GM10266 (cell line): Measurements from ENCODE around the gene TXNDC5.

ENCODE experiments used
- DNase-seq: peaks from one replicate; pipeline ENCODE4 v3.0.0; 2012; ENCODE audit errors: extremely low spot score
- TF ChIP-seq, protein P1 (sequence below): IDR thresholded peaks from 2 replicates; pipeline ENCODE4 v1.5.1; 2012; ENCODE audit warnings: mild to moderate bottlenecking, low read depth; ENCODE audit not compliant: control insufficient read depth, insufficient read depth; ENCODE audit errors: missing control alignments

The TXNDC5 gene

DNA sequence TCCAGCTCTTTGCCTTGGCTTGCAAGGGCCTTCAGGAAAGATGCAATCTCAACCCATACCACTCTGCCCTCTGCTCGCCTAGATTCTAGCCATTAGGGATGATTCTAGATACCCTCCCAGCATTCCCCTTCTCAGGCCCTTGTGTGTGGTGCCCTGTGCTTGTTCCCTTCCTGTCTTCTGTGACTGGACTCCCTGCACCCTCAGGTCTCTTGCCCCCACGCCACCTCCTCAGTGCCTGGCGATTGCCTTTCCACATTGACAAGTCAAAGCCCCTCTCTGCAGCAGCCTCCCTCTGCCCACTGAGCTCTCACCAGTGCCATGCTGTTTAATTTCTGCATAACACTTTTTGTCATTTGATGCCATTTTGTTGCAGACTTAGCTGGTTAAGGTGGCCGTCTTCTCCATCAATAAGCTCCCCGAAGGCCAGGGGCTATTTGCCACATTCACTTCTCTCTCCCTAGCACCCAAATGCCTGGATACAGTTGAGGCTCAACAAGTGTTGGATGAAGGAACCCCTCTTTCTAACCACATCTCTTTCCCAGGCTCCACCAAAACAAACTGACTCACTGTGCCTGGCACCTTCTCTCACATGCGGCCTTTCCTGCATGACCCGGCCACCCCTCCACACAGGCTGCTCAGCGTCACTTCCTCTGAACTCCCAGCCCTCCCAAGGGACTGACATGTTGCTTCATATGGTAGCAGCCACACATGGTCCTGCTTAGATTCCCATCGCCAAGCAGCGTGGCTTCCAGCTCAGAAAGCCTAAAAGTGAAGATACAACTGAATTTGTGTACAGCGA lies 4.6 kb upstream of the TXNDC5 start:
- TF ChIP-seq, protein P1, sequence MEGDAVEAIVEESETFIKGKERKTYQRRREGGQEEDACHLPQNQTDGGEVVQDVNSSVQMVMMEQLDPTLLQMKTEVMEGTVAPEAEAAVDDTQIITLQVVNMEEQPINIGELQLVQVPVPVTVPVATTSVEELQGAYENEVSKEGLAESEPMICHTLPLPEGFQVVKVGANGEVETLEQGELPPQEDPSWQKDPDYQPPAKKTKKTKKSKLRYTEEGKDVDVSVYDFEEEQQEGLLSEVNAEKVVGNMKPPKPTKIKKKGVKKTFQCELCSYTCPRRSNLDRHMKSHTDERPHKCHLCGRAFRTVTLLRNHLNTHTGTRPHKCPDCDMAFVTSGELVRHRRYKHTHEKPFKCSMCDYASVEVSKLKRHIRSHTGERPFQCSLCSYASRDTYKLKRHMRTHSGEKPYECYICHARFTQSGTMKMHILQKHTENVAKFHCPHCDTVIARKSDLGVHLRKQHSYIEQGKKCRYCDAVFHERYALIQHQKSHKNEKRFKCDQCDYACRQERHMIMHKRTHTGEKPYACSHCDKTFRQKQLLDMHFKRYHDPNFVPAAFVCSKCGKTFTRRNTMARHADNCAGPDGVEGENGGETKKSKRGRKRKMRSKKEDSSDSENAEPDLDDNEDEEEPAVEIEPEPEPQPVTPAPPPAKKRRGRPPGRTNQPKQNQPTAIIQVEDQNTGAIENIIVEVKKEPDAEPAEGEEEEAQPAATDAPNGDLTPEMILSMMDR = no peak
- DNase-seq = no peak

DNA sequence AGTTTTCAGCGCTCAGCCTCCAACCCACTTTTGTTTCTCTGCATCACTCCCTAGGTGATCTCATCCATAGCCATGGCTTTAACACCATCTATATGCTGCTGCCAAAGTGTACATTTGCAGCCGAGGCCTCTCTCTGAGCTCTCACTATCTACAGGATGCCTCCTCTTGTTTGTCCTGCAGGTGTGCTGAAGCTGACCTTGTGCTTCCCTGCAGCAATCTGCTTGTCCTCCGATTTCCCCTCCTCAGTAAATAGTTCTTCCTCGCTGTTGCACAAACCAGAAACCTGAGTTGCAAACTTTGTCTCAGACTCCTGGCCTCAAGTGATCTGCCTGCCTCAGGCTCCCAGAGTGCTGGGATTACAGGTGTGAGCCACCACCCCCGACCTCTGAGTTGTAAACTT lies 3.7 kb upstream of the TXNDC5 start:
- TF ChIP-seq, protein P1 = no peak
- no peak for DNase-seq

DNA sequence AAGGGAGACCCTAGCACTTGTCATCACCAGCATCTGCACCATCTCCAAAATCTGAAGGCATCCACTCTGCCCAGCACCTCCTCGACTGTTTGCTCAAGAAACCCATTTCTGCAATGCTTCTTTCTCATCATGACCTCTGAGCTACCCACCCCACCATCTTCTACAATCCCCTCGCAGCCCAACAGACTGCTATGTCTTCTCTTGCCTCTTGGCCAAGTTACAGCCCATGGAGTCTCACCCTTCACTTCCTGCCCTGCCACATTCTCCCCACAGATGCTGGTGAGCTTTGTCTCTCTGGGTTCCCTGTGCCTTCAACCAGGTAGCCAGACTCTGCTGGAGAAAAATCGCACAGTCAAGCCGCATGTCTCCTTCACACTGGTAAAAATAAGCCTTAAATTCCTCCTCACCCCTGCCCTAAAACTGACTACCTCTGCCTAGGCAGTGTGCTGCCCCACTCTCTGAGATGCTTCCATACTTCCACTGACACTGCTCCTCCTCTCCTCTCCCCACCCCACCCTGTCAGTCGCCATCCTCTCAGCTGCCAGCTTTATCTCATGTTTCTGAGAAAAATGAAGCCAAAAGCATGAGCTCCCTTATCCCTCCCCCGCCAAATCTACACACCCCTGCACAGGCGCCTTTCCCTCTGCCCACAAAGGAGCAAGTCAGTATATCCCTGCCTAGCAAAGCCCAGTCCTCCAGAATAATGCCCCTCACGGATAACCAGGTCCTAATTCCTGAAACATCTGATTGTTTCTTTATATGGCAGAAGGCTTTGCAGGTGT lies 2.3 kb upstream of the TXNDC5 start:
- DNase-seq = no peak
- TF ChIP-seq, protein P1 = no peak

DNA sequence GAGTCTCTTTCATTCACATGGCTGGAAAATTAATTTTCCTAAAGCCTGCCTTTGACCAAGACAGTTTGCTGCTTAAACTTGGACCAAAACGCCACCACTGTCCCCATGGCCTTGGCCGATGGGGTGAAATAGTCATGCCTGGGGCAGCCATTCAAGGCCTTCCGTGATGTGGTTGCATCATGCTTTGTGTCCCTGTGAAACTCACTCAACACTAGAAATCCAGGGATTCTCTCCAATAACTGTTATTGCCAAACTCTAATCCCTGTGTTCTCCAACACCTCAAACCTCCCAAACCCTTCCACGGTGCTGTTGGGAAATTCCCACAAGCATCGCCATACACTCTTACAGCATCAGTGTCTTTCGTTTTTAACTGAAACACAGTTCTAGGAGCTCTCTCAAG lies 1.4 kb upstream of the TXNDC5 start:
- DNase-seq = no peak
- TF ChIP-seq, protein P1 = no peak

DNA sequence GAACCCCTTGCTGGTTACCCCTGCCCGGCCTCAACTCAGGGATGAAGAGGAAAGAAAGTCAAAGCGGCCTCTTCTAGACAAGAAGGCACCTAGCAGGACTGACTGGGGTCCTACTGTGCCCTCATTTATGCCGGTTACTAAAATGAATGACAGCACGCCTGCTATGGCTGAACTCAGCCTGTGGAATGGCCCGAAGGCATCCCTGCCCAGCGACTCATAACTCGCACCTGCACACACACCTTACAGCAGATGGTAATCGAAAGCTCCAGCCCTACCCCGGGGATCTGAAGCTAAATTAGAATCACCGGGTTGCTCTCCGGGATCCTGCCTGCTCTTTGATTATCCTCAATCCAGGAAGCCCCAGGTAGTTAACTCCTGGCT lies 747 bp upstream of the TXNDC5 start:
- DNase-seq = no peak
- TF ChIP-seq, protein P1 = no peak

DNA sequence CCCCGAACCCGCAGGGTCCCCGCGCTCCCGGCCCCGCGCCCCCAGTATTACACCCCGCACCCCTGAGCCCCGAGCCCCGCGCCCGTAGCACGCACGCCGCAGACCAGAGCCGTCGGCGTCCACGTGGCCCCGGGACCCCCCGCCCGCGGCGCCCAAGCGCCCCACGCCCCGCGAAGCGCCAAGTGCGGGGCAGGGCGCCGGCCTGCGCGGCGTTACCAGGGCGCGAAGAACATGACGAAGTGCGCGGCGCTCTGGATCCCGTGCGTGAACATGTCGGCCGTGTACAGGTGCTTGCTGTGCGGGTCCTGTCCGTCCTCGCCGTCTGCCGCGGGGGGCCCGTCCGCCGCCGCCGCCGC lies 312 bp downstream of the TXNDC5 start:
- TF ChIP-seq, protein P1 = no peak
- no peak for DNase-seq

DNA sequence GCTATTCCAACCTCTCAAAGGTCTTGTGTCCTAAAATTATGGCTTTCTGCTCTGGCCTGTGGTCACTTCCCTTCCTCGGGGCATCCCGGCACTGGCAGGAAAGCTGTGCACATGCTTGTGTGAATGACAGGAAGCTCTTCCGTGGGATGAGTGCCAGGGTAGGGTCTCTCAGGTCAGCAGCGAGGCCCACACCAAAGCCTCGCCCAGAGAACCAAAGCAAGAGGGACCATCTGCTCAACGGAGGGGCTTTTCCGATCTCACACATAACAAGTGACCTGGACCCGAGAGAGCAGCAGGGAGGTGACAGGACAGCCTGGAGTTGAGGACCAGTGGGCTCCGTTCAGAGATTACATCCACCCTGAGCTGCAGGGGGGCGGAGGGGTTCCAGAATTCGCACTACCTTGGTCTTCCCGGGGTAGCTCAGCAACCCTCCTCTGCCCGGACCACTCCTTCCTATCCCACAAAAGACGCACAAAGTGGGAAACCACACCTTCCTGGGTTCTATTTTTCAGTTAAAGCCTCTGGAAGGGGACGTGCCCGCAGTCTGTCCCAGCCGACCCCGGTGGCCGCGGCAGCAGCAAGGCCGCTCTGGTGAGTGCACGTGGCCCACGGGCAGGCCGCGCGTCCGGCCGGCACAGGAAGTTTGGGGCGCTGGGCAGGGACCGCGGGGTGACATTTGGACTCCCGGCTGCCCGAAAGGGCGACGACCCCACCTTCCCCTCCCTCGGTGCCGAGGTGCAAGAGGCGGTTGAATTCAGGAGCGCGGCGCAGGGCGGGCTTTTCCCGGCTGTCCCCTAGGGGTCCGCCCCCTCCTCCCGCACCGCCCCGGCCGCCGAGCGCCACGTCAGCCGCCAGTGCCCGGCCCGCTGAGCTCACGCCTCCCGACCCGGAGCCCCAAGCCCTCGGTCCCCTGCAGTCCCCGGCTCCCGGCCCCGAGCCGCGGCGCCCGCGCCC lies 988 bp downstream of the TXNDC5 start:
- TF ChIP-seq, protein P1 = no peak
- peak; percentile 73 for DNase-seq
